HEK293 (cell line): Measurements from ENCODE around the gene THBD.

Experiments
- CTCF ChIA-PET: fragments of 350-600 bp; formaldehyde crosslinking; extraction: SDS; loops from one replicate; lab custom pipeline; 2021; ENCODE audit warnings: antibody characterized with exemption; lab: Yijun Ruan, JAX
- POLR2A ChIA-PET: fragments of 300-600 bp; formaldehyde crosslinking; extraction: SDS; loops from one replicate; lab custom pipeline; 2020; ENCODE audit warnings: antibody characterized with exemption, inconsistent platforms; lab: Yijun Ruan, JAX
- H3K27ac ChIP-seq: fragments of 200-500 bp; sonication (Bioruptor generic); 2 replicates; pipeline ENCODE4 v1.5.1; 2014; ENCODE audit warnings: low read depth, low read length, control low read depth, inconsistent platforms; ENCODE audit errors: extremely low read depth
- H3K36me3 ChIP-seq, 2 experiments: fragments of 200-500 bp in 1 of 2; sonication (Bioruptor generic) in 1 of 2; 1 replicate in 1 of 2; 2 replicates in 1 of 2; pipeline ENCODE4 v1.5.1; 2014 to 2017; ENCODE audit warnings: inconsistent platforms in 2 of 2, low read length in 2 of 2; ENCODE audit not compliant: control insufficient read depth in 2 of 2, insufficient read depth in 1 of 2
- H3K4me1 ChIP-seq: fragments of 200-500 bp; sonication (Bioruptor generic); 2 replicates; pipeline ENCODE4 v1.5.1; 2014; ENCODE audit warnings: mild to moderate bottlenecking, low read length, inconsistent platforms; ENCODE audit not compliant: control insufficient read depth, insufficient read depth
- H3K4me3 ChIP-seq: 2 replicates; pipeline ENCODE4 v1.5.1; 2011; ENCODE audit warnings: low read depth, mild to moderate bottlenecking, control low read depth, low read length, moderate library complexity
- H3K9me3 ChIP-seq: fragments of 200-500 bp; sonication (Bioruptor generic); 2 replicates; pipeline ENCODE4 v1.5.1; 2014; ENCODE audit warnings: low read depth, low read length, inconsistent platforms; ENCODE audit not compliant: control insufficient read depth, insufficient read depth
- HOXC10 ChIP-seq: sonication (generic); formaldehyde crosslinking; IDR thresholded peaks from 2 replicates; pipeline ENCODE4 v1.8.1; 2023; ENCODE audit warnings: mild to moderate bottlenecking, missing genetic modification reagents
- IKZF3 ChIP-seq: fragments of 450-650 bp; IDR thresholded peaks from 2 replicates; pipeline ENCODE4 v1.5.0; 2018; ENCODE audit warnings: missing biosample characterization, mild to moderate bottlenecking, missing genetic modification characterization, moderate library complexity
- YY1 ChIP-seq: fragments of 450-650 bp; formaldehyde crosslinking; IDR thresholded peaks from 2 replicates; pipeline ENCODE4 v1.5.1; 2018; ENCODE audit warnings: missing biosample characterization, missing genetic modification characterization
- YY2 ChIP-seq: fragments of 450-650 bp; formaldehyde crosslinking; IDR thresholded peaks from 2 replicates; pipeline ENCODE4 v1.5.1; 2016; ENCODE audit warnings: missing biosample characterization, missing genetic modification characterization
- ZFHX2 ChIP-seq: fragments of 450-650 bp; formaldehyde crosslinking; conservative IDR thresholded peaks from 2 replicates; pipeline ENCODE4 v1.5.1; 2016; ENCODE audit warnings: missing biosample characterization, missing genetic modification characterization
- ZNF132 ChIP-seq: fragments of 450-650 bp; formaldehyde crosslinking; IDR thresholded peaks from 2 replicates; pipeline ENCODE4 v1.5.1; 2017; ENCODE audit warnings: missing biosample characterization, missing genetic modification characterization, borderline replicate concordance
- ZNF292 ChIP-seq: fragments of 450-650 bp; formaldehyde crosslinking; IDR thresholded peaks from 2 replicates; pipeline ENCODE4 v1.5.1; 2016; ENCODE audit warnings: low read depth, missing biosample characterization, missing genetic modification characterization, borderline replicate concordance
- ZNF391 ChIP-seq: fragments of 450-650 bp; formaldehyde crosslinking; IDR thresholded peaks from 2 replicates; pipeline ENCODE4 v1.5.1; 2016; ENCODE audit warnings: low read depth, missing biosample characterization, missing genetic modification characterization, borderline replicate concordance
- ZNF394 ChIP-seq: fragments of 450-650 bp; formaldehyde crosslinking; IDR thresholded peaks from 2 replicates; pipeline ENCODE4 v1.5.1; 2016; ENCODE audit warnings: missing biosample characterization, missing genetic modification characterization, mild to moderate bottlenecking, moderate library complexity, borderline replicate concordance
- ZNF521 ChIP-seq: fragments of 450-650 bp; formaldehyde crosslinking; IDR thresholded peaks from 2 replicates; pipeline ENCODE4 v1.5.1; 2017; ENCODE audit warnings: missing biosample characterization, mild to moderate bottlenecking, missing genetic modification characterization
- ZNF555 ChIP-seq: fragments of 450-650 bp; formaldehyde crosslinking; conservative IDR thresholded peaks from 2 replicates; pipeline ENCODE4 v1.5.1; 2017; ENCODE audit warnings: missing biosample characterization, mild to moderate bottlenecking, missing genetic modification characterization, inconsistent platforms
- ZNF596 ChIP-seq: fragments of 450-650 bp; IDR thresholded peaks from 2 replicates; pipeline ENCODE4 v1.5.0; 2018; ENCODE audit warnings: missing biosample characterization, mild to moderate bottlenecking, missing genetic modification characterization, moderate library complexity
- TF ChIP-seq, protein P1 (sequence below): fragments of 450-650 bp; formaldehyde crosslinking; IDR thresholded peaks from 2 replicates; pipeline ENCODE4 v1.5.0; 2017; ENCODE audit warnings: missing biosample characterization, missing genetic modification characterization, borderline replicate concordance
- TF ChIP-seq, protein P2 (sequence below): fragments of 450-650 bp; formaldehyde crosslinking; IDR thresholded peaks from 2 replicates; pipeline ENCODE4 v1.5.1; 2016; ENCODE audit warnings: missing biosample characterization, missing genetic modification characterization
- TF ChIP-seq, protein P3 (sequence below): fragments of 450-650 bp; formaldehyde crosslinking; IDR thresholded peaks from 2 replicates; pipeline ENCODE4 v1.5.1; 2016; ENCODE audit warnings: missing biosample characterization, missing genetic modification characterization
- TF ChIP-seq, protein P4 (sequence below): fragments of 450-650 bp; formaldehyde crosslinking; IDR thresholded peaks from 2 replicates; pipeline ENCODE4 v1.5.1; 2016; ENCODE audit warnings: missing biosample characterization, missing genetic modification characterization, low read depth
- TF ChIP-seq, protein P5 (sequence below): fragments of 450-650 bp; formaldehyde crosslinking; IDR thresholded peaks from 2 replicates; pipeline ENCODE4 v1.5.1; 2017; ENCODE audit warnings: missing biosample characterization, missing genetic modification characterization

Gene THBD

DNA sequence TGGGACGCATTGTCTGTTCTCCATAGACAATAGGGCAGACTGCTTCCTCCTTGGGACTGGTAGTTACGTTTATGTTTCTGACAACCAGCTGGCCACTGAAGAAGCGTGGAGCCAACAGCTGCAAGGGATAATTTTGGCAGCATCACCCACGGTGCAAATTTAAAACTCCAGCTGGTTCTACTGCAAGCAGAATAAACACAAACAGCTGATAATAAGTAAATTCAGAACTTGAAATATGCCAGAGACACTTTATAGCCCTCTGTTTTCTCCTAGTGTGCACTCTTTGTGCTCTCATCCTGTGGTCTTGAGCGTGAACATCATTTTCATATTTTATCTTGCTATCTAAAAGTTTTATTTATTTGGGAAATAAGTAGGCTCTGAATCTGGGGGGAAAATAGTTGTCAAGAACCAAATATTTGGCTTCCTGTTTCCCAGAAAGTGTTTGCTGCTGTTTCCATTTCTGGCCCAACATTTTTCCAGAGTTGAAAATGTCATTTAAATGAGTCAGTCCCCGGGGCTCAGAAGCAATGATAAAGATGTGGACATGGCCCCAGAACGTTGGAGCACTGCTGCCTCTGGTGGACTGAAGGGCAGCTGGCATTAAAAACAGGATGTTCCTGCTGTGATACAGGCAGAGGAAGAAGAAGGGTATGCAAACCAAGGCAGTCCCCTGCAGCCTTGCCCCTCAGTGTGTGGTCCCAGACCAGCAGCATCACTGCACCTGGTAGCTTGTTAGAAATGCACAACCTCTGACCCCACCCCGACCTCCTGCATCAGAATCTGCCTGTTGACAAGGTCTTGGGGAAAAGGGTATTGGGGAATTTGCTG is 12.5 kb upstream of the THBD start (continued):
- TF ChIP-seq, protein P1, sequence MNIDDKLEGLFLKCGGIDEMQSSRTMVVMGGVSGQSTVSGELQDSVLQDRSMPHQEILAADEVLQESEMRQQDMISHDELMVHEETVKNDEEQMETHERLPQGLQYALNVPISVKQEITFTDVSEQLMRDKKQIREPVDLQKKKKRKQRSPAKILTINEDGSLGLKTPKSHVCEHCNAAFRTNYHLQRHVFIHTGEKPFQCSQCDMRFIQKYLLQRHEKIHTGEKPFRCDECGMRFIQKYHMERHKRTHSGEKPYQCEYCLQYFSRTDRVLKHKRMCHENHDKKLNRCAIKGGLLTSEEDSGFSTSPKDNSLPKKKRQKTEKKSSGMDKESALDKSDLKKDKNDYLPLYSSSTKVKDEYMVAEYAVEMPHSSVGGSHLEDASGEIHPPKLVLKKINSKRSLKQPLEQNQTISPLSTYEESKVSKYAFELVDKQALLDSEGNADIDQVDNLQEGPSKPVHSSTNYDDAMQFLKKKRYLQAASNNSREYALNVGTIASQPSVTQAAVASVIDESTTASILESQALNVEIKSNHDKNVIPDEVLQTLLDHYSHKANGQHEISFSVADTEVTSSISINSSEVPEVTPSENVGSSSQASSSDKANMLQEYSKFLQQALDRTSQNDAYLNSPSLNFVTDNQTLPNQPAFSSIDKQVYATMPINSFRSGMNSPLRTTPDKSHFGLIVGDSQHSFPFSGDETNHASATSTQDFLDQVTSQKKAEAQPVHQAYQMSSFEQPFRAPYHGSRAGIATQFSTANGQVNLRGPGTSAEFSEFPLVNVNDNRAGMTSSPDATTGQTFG (tag by site-specific recombination), result no peak
- TF ChIP-seq ZNF132 (tag by site-specific recombination) (no peak), IKZF3 (tag by site-specific recombination) (no peak)
- TF ChIP-seq, protein P2, sequence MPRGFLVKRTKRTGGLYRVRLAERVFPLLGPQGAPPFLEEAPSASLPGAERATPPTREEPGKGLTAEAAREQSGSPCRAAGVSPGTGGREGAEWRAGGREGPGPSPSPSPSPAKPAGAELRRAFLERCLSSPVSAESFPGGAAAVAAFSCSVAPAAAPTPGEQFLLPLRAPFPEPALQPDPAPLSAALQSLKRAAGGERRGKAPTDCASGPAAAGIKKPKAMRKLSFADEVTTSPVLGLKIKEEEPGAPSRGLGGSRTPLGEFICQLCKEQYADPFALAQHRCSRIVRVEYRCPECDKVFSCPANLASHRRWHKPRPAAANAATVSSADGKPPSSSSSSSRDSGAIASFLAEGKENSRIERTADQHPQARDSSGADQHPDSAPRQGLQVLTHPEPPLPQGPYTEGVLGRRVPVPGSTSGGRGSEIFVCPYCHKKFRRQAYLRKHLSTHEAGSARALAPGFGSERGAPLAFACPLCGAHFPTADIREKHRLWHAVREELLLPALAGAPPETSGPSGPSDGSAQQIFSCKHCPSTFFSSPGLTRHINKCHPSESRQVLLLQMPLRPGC, result no peak

DNA sequence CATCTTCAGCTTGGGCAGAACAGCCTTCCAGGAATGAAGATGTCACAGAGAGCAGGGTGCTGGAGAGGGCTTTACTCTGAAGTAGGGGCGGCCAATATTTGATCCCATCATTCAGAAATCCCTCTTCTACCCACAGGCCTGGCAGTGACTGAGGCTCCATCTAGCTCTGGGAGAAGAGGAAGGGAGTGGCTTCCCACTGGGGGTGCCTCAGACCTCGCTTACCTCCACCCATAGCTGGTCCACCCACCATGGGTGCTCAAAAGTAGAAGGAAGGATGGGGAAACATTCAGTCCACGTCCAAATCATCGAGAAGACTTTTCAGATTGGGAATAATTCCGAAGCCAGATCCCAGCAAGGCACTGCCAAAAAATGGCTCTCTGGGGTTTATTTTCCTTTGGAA is 11.8 kb upstream of the THBD start:
- Histone ChIP-seq H3K4me1 (peaks cover 3% of the 10 kb centered on the region; the same call in 1 of the 2 replicates), H3K4me3 (no peak overlapping the region), H3K27ac (no peak overlapping the region), H3K36me3 (no peaks in the 10 kb centered on the region)
- no peak for TF ChIP-seq ZFHX2 (tag by site-specific recombination)
- TF ChIP-seq HOXC10 (CRISPR knock-in tag), result no peak
- no peak for TF ChIP-seq ZNF292
- no peak for TF ChIP-seq YY1 (tag by site-specific recombination)
- TF ChIP-seq, protein P3, sequence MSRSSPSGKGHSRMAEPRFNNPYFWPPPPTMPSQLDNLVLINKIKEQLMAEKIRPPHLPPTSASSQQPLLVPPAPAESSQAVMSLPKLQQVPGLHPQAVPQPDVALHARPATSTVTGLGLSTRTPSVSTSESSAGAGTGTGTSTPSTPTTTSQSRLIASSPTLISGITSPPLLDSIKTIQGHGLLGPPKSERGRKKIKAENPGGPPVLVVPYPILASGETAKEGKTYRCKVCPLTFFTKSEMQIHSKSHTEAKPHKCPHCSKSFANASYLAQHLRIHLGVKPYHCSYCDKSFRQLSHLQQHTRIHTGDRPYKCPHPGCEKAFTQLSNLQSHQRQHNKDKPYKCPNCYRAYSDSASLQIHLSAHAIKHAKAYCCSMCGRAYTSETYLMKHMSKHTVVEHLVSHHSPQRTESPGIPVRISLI (tag by site-specific recombination), result no peak
- TF ChIP-seq ZNF555 (tag by site-specific recombination), result no peak
- no peak for TF ChIP-seq IKZF3 (tag by site-specific recombination)
- TF ChIP-seq, protein P4, sequence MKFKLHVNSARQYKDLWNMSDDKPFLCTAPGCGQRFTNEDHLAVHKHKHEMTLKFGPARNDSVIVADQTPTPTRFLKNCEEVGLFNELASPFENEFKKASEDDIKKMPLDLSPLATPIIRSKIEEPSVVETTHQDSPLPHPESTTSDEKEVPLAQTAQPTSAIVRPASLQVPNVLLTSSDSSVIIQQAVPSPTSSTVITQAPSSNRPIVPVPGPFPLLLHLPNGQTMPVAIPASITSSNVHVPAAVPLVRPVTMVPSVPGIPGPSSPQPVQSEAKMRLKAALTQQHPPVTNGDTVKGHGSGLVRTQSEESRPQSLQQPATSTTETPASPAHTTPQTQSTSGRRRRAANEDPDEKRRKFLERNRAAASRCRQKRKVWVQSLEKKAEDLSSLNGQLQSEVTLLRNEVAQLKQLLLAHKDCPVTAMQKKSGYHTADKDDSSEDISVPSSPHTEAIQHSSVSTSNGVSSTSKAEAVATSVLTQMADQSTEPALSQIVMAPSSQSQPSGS (tag by site-specific recombination), result no peak
- no peak for TF ChIP-seq ZNF521 (tag by site-specific recombination)
- no peak for TF ChIP-seq ZNF596
- no peak for TF ChIP-seq ZNF394 (tag by site-specific recombination)
- no peak for TF ChIP-seq YY2 (tag by site-specific recombination)
- no peak for TF ChIP-seq ZNF391 (tag by site-specific recombination)
- TF ChIP-seq, protein P5, sequence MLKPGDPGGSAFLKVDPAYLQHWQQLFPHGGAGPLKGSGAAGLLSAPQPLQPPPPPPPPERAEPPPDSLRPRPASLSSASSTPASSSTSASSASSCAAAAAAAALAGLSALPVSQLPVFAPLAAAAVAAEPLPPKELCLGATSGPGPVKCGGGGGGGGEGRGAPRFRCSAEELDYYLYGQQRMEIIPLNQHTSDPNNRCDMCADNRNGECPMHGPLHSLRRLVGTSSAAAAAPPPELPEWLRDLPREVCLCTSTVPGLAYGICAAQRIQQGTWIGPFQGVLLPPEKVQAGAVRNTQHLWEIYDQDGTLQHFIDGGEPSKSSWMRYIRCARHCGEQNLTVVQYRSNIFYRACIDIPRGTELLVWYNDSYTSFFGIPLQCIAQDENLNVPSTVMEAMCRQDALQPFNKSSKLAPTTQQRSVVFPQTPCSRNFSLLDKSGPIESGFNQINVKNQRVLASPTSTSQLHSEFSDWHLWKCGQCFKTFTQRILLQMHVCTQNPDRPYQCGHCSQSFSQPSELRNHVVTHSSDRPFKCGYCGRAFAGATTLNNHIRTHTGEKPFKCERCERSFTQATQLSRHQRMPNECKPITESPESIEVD (tag by site-specific recombination), result no peak
- TF ChIP-seq, all 188 proteins: peak for 0
- ChIA-PET CTCF (interaction anchor here (1.0 to 3.4 kb wide), 4 partner anchors 10 to 365 kb away, joined by 3 to 15 read pairs (median 8); no protein-coding TSS in a partner anchor), POLR2A (interaction anchor here (0.8 kb wide), 1 partner anchor 10 kb away, joined by 3 read pairs; no protein-coding TSS in a partner anchor)
- no peaks in the 10 kb centered on the region for H3K9me3 ChIP-seq
